Neural cell (in vitro differentiated cells): ENCODE data around the gene NOSIP.
A peak's percentile ranks its signal among the peaks of the same experiment; 100 is the strongest.

Experiments
- CTCF ChIP-seq: fragments of 450-650 bp; IDR thresholded peaks from 2 replicates; pipeline ENCODE4 v1.5.1; 2014; ENCODE audit warnings: antibody characterized with exemption, mild to moderate bottlenecking, moderate library complexity; ENCODE audit not compliant: poor library complexity, severe bottlenecking
- EP300 ChIP-seq: fragments of 450-650 bp; conservative IDR thresholded peaks from 2 replicates; pipeline ENCODE4 v1.6.1; 2014; ENCODE audit warnings: antibody characterized with exemption, mild to moderate bottlenecking, moderate library complexity; ENCODE audit not compliant: poor library complexity, severe bottlenecking
- POLR2AphosphoS5 ChIP-seq: IDR thresholded peaks from 2 replicates; pipeline ENCODE4 v1.6.1; 2012
- TAF1 ChIP-seq: IDR thresholded peaks from 2 replicates; pipeline ENCODE4 v1.6.1; 2012; ENCODE audit warnings: low read depth

- TF ChIP-seq POLR2AphosphoS5 (peak; percentile 97), EP300 (peak; percentile 54), CTCF (peak; percentile 23), TAF1 (peak; percentile 81)
Measured at GRCh38 chr19:49580264-49581006, at the start of gene NOSIP.
